Neural crest cell (in vitro differentiated cells): ENCODE measurements around the gene TMEM135. TPM values are rescaled to one million over a fixed set of nuclear protein-coding genes. Genes with fewer than 3 reads are reported as not detected.
A peak's percentile ranks its signal among the peaks of the same experiment; 100 is the strongest.
"Not testable (repeated sequence)": the region's sequence is repeated elsewhere in the genome, so short reads cannot be mapped to it uniquely, and the experiment has no call there.

Source experiments
- DNase-seq: peaks from one replicate; pipeline ENCODE4 v3.0.0; 2021; ENCODE audit warnings: low read depth, mixed read lengths, low spot score
- H3K27ac Mint-ChIP-seq: one replicate; pipeline ENCODE4 v1.8.0; 2021; ENCODE audit warnings: mild to moderate bottlenecking, mixed read lengths; ENCODE audit not compliant: unreplicated experiment
- H3K27me3 Mint-ChIP-seq: 2 replicates; pipeline ENCODE4 v1.8.0; 2021; ENCODE audit warnings: low read depth, mild to moderate bottlenecking, mixed read lengths
- H3K36me3 Mint-ChIP-seq: 2 replicates; pipeline ENCODE4 v1.8.0; 2021; ENCODE audit warnings: low read depth, mild to moderate bottlenecking, mixed read lengths
- H3K4me1 Mint-ChIP-seq: 2 replicates; pipeline ENCODE4 v1.8.0; 2021; ENCODE audit warnings: mixed read lengths
- H3K4me3 Mint-ChIP-seq: one replicate; pipeline ENCODE4 v1.8.0; 2021; ENCODE audit warnings: mild to moderate bottlenecking, mixed read lengths
- H3K9me3 Mint-ChIP-seq: 2 replicates; pipeline ENCODE4 v1.8.0; 2021; ENCODE audit warnings: mixed read lengths
- total RNA-seq: library from RNA; stranded (reverse); gene quantifications from 2 replicates; pipeline ENCODE4 v1.2.1, GENCODE V29; 2021
- TF ChIP-seq, protein P1 (sequence below): fragments of 200-600 bp; sonication (generic); conservative IDR thresholded peaks from 2 replicates; pipeline ENCODE4 v1.5.0; 2021; ENCODE audit warnings: antibody characterized with exemption, mild to moderate bottlenecking

TMEM135 gene
- total RNA-seq, 1 donor from 2014 or later, result 39.5 TPM

DNA sequence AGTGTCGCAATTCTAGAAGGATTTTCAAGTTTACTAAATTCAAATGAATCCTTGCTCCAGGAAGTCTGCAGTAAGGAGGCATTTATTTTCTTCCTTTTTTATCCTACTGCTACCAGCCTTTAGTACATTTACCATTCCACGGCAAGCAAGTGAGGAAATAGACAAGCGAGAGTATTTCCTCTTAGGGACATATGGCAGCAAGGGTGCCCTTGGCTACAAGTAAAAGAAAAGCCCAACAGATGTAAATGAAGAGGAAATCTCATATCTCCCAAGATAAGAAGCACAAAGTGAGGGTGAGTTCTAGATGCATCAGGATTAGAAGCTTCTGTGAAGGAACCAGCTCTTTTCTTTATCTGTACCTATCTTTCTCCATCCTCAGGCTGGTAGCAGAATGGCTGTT, 44.7 kb upstream of the TMEM135 start:
- Mint-ChIP-seq H3K4me1 (peaks cover 19% of the 10 kb centered on the region), H3K36me3 (no peaks in the 10 kb centered on the region), H3K27me3 (no peaks in the 10 kb centered on the region), H3K4me3 (no peak overlapping the region), H3K27ac (peak overlapping the region; percentile 46), H3K9me3 (no peaks in the 10 kb centered on the region)
- TF ChIP-seq, protein P1, sequence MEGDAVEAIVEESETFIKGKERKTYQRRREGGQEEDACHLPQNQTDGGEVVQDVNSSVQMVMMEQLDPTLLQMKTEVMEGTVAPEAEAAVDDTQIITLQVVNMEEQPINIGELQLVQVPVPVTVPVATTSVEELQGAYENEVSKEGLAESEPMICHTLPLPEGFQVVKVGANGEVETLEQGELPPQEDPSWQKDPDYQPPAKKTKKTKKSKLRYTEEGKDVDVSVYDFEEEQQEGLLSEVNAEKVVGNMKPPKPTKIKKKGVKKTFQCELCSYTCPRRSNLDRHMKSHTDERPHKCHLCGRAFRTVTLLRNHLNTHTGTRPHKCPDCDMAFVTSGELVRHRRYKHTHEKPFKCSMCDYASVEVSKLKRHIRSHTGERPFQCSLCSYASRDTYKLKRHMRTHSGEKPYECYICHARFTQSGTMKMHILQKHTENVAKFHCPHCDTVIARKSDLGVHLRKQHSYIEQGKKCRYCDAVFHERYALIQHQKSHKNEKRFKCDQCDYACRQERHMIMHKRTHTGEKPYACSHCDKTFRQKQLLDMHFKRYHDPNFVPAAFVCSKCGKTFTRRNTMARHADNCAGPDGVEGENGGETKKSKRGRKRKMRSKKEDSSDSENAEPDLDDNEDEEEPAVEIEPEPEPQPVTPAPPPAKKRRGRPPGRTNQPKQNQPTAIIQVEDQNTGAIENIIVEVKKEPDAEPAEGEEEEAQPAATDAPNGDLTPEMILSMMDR, result no peak
- DNase-seq, result no peak

DNA sequence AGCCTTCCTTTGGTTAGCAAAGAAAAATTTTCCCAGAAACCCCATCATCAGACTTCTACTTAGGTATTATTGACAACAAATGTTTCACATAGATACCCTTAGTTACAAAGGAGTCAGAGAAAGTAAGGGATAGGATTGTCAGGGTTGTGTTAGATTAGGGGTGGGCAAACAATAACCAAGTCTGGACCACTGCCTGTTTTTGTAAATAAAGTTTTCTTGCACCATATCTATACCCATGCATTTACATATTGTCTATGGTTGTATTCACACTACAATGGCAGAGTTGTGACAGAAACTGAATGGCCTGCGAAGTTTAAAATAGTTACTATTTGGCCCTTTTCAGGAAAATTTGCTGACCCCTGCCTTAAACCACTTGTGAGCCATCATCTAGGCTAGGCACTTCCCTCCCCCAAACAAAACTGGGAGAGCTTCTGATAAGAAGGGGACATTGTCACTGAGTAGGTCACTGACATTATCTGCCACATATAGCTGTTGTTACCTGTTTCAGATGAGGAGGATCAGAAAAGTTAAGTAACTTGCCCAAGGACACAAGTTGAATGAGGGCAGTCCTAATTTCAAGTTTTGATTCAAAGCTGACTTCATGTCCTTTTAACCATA, 40.7 kb upstream of the TMEM135 start:
- Mint-ChIP-seq H3K9me3 (no peaks in the 10 kb centered on the region), H3K4me3 (no peak overlapping the region), H3K36me3 (no peaks in the 10 kb centered on the region), H3K27me3 (no peaks in the 10 kb centered on the region), H3K4me1 (peaks cover 19% of the 10 kb centered on the region), H3K27ac (no peak overlapping the region)
- TF ChIP-seq, protein P1, result no peak
- no peak for DNase-seq

DNA sequence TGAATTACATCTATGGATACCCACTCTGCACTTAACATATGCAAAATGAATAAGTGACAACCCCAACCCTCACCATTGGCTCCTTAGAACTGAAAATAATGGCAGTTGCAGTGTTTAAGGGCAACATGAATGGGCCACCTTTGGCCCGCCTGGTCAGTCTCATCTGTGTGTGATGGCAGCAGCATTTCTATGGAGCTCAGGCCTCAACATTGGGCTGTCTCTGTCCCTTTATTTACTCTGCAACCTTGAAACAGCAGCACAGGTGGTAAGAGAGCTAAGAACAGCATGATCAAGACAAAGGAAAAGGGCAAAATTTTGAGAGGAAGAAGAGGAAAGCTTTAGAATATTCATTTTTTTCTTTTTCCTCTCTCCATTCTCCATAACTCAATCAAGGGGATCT, 38.3 kb upstream of the TMEM135 start:
- TF ChIP-seq, protein P1, result no peak
- no peak for DNase-seq
- Mint-ChIP-seq H3K36me3 (no peaks in the 10 kb centered on the region), H3K4me1 (peaks cover 9% of the 10 kb centered on the region), H3K9me3 (no peaks in the 10 kb centered on the region), H3K27me3 (no peaks in the 10 kb centered on the region), H3K4me3 (no peak overlapping the region), H3K27ac (no peak overlapping the region)

- no peaks in the 10 kb centered on the region for H3K9me3 Mint-ChIP-seq
- no peak overlapping the region for H3K4me3 Mint-ChIP-seq
- H3K36me3 Mint-ChIP-seq, result no peaks in the 10 kb centered on the region
- no peak overlapping the region for H3K27ac Mint-ChIP-seq
- DNase-seq, result no peak
- H3K27me3 Mint-ChIP-seq, result no peaks in the 10 kb centered on the region
- TF ChIP-seq, protein P1, result no peak
- peaks cover 9% of the 10 kb centered on the region for H3K4me1 Mint-ChIP-seq
Observed at GRCh38 chr11:86999859-87000753, 37.6 kb upstream of the TMEM135 start.

- H3K9me3 Mint-ChIP-seq, result no peaks in the 10 kb centered on the region
- no peak overlapping the region for H3K4me3 Mint-ChIP-seq
- no peaks in the 10 kb centered on the region for H3K36me3 Mint-ChIP-seq
- no peak for DNase-seq
- H3K27ac Mint-ChIP-seq, result no peak overlapping the region
- no peaks in the 10 kb centered on the region for H3K27me3 Mint-ChIP-seq
- peaks cover 4% of the 10 kb centered on the region for H3K4me1 Mint-ChIP-seq
- TF ChIP-seq, protein P1, result no peak
Observed at GRCh38 chr11:87002918-87003317, 34.8 kb upstream of the TMEM135 start.

- not testable (repeated sequence) for H3K27me3 Mint-ChIP-seq, H3K4me3 Mint-ChIP-seq, H3K36me3 Mint-ChIP-seq, H3K4me1 Mint-ChIP-seq, H3K27ac Mint-ChIP-seq, H3K9me3 Mint-ChIP-seq, DNase-seq
Observed at GRCh38 chr11:87004281-87004680, 33.5 kb upstream of the TMEM135 start.
